ENCODE data around the gene TCF12.

GRCh38 chr15:56886932-56887781 is 31.3 kb upstream of the TCF12 start:
- no peak for TF ChIP-seq CTCF (IDR thresholded peaks at IDR 0.05; ENCODE audit: insufficient read depth, low read length)
- peak; percentile 57; the same call in 1 of the 2 replicates for TF ChIP-seq POLR2AphosphoS5 (IDR thresholded peaks at IDR 0.05; ENCODE audit: low read depth)
- peak; percentile 38; the same call in 1 of the 2 replicates for TF ChIP-seq GABPA (IDR thresholded peaks at IDR 0.05; ENCODE audit: low read depth)

Data from HL-60 (cell line).